COLO668 (cell line): ENCODE data around the gene TF.

Source experiments
- DNase-seq: peaks from one replicate; lab custom pipeline; 2025; ENCODE audit not compliant: unreplicated experiment; lab: John Stamatoyannopoulos, UW

The TF gene

GRCh38 chr3:133746712-133747066, 496 bp downstream of the TF start:
- DNase-seq: no peak

- no peak for DNase-seq
Measured at GRCh38 chr3:133747373-133747772, 1.2 kb downstream of the TF start.

- DNase-seq: no peak
Measured at GRCh38 chr3:133747907-133748639, 1.9 kb downstream of the TF start.

DNA sequence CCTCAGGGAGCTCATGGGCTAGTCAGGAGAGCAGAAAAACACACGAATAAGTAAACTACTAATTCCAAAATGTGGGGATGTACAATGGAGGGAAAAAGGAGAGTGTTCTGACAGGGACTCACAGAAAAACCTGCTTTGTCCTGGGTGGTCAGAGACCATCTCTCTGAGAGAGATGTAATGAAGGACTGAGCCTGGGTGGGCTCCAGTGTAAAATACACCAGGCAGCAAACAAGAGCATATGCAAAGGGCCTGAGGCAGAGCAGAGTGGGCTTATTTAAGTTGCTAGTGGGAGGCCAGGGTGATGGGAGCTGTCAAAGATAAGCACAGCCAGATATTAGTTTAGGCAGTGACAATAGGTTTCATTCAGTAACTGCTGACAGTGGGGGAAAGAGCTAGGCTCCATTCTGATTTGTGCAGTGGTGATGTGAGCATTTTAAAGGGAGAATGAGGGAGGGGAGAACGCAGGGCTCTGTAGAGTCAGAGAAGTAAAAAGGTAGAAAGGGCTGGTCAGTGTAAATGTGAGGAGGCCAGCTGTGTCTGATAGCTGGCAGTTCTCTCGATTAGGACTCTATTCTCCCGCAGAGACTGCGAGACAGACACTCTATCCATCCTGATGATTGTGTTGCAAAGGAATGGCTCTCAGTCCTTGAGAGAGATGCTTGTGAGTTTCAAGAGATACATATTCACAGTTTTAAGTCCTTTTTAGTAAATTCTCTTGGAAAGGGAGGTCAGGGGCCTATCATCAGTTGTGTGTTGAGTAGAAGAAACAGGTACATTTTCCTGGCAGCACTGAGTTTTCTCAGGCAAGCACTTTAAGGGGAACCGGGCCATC, 3.5 kb downstream of the TF start:
- DNase-seq: no peak

DNA sequence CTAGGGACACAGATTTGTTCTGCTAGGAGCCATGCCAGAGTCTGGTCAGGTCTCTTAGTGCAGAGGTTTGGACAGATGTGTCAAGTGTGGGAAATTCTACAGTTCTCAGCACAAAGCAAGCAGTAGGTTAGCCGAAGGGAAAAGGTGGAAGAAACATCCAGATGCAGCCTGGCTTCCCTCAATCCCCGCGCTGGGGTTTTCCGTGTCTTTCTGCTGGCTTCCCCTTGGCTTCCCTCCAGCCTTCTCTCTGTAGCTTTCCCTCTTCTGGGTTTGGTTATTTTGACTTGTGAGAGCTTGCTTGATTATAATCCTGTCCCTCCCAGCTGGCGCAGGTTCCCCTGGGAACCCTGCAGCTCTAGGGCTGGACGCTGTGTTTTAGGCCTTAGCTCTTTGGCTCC, 4.1 kb downstream of the TF start:
- DNase-seq: no peak

DNA sequence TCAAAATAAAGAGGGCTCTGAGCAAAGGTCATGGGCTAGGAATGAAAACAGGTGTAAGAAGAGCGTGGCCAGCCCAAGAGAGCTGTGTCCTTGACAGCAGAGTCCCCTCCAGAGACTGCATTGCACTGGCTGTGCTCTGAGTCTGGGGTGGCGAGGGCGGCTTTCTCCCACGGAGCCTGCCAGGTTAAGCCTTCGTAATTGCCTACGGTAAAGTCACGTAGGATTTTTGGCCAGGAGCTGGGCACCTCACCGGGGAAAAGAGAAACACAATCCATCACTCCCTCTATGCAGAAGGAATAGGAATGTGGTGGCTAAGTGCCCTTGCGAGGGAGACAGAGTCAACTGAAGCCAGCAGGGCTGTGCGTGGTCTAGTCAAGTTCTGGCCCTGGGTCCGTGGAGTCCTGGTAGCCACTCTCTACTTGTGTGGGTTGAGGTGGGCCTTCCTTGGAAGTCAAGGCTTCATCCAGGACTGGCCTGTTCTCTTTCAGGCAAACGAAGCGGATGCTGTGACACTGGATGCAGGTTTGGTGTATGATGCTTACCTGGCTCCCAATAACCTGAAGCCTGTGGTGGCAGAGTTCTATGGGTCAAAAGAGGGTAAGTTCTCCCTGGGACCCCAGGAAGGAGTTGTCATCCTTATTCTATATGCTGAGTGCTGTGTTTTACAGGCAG, 7.0 kb downstream of the TF start:
- DNase-seq: no peak

DNA sequence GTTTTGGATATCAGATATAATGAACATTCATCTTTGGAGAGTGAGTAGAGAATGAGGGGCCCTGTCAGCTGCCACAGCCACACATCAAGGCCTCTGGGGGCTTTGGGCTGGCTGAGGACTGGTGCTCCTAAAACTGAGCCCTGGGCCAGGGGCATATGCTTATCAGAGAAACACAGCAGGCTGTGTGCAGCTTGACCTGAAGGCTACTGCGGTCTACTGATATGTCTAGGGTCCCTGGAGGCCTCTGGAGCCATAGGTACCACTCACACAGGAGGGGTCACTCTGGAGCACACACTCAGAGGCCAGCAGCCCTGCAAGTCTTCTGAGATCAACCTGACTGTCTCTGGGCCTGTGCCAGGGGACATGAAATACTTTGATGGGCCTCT, 7.6 kb downstream of the TF start:
- no peak for DNase-seq

- DNase-seq: no peak
Measured at GRCh38 chr3:133754455-133754854, 8.3 kb downstream of the TF start.

GRCh38 chr3:133754973-133755828, 9.0 kb downstream of the TF start:
- no peak for DNase-seq

DNA sequence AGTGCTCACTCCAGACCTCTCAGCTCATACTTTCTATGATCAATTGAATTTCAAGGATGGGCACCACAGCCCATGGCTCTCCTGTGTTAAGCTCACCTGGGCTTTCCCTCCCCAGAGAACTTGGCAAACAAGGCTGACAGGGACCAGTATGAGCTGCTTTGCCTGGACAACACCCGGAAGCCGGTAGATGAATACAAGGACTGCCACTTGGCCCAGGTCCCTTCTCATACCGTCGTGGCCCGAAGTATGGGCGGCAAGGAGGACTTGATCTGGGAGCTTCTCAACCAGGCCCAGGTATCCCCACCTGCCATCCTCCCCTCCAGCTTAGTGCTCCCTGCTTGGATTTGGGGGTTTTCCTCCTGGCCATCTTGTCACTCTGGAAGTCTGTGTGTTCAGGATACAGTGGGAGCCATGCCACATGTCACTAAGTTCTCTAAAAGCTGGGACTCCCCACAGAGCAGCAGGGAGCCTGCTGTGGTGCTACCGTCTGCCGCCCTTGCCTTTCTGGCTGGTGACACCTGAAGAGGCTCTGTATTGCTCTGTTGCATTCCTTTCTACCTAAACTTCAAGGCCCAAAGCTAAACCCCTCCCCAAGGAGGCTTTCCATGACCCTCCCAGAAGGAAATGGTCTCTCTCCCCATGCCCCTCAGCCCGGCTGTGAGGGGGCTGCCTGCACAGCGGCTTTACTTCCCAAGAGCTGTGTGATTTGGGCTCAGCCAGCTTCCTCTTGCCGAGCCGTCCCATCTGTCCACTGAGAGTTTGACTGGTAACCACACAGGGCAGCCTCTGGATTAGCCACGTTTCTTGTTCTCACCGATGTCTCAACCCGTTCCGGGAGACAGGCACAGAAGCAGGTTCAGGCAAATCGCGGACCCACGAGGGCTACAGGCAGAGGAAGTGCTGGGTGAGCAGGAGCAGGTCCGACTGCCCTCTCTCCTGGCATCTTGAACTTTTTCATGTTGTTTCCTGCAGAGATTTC, 10.8 kb downstream of the TF start:
- no peak for DNase-seq

- no peak for DNase-seq
Measured at GRCh38 chr3:133757701-133758567, 11.7 kb downstream of the TF start.

GRCh38 chr3:133758568-133758928, 12.4 kb downstream of the TF start:
- no peak for DNase-seq

DNA sequence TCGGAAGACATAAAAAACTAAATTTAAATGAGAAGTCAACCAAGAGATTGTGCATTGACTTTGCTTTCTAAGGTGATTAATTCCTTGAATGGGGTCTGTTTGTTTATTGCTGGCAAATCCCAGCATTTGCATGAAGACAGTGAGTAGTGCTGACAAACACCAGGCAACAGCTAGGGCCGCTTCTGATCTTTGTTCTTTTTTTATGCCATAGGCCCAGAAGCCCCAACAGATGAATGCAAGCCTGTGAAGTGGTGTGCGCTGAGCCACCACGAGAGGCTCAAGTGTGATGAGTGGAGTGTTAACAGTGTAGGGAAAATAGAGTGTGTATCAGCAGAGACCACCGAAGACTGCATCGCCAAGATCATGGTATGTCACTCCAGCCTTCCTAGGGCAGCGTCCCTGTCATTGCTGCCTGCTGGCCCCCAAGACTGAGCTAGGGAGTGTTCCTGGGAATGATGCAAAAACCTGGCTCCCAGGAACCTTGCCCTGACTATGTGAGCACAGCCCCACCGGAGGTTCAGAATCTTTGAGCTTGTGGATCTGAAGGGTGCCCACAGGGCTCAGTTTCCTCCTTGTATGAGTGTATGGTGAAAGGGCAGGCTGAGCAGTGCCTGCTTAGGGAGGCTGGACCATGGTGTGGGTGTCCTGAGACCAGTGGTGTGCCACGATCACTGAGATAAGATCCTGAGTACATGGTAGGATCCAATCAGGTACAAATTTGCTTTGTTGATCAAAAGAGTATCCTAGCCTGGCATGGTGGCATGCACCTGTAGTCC, 13.0 kb downstream of the TF start:
- no peak for DNase-seq

DNA sequence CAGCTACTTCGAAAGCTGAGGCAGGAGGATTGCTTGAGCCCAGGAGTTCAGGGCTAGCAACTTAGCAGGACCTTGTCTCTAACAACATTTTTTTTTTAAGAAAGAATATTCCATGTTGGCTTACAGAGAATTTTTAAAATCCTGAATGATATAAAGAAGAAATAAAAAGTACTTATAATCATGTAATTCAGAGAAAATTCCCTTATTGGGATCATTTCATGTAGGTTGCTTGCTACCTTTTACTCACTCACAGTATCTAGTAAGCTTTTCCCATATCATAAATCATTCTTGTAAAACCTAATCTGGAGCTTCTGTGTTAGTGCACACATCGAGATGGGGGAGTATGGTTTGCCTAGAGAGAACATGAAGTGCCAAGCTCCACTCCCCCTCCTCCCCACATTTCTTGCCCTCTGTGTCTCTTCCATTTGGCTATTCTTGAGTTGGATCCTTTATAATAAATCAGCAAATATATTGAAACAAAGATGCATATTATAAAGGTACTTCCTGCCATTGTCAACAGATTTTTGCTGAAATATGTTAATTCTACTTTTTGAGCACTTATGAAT, 13.6 kb downstream of the TF start:
- DNase-seq: no peak

- DNase-seq: no peak
Measured at GRCh38 chr3:133760916-133761315, 14.7 kb downstream of the TF start.

DNA sequence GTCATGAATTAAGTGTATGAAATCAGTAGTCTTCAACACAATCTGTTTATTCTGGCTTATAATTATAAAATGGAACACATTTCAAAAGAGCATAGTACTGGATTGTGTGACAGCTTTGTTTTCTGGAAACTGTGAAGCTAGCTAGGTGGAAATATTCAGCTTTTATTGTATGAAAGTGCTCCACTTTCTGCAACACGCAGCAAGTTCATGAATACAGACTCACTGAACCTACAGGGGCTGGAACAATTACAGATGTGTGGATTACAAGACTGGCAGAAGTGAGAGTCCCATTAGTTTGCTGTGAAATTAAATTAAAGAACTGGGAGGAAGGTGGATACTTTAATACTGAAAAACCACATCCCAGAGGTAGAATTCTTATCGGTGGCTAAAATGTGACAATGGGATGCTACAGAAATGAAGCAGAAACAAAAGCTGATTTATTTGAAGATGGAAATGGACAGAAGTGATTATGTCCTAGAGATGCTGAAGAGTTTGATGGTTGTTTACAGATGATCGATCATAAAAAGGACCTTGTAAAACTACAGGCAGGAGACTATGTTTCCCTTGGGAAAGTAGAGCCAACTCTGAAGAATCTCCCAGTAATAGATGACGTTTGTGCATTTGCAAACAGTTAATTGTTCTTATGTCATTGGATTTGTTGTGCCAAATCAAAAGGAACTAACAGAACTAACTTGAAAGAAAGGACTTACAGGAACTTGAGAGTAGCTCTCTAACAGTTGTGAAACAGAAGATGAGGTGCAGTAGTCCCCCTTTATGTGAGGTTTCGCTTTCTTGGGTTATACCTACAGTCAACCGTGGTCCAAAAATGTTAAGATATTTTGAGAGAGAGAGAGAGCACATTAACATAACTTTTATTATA, 15.7 kb downstream of the TF start:
- no peak for DNase-seq

DNA sequence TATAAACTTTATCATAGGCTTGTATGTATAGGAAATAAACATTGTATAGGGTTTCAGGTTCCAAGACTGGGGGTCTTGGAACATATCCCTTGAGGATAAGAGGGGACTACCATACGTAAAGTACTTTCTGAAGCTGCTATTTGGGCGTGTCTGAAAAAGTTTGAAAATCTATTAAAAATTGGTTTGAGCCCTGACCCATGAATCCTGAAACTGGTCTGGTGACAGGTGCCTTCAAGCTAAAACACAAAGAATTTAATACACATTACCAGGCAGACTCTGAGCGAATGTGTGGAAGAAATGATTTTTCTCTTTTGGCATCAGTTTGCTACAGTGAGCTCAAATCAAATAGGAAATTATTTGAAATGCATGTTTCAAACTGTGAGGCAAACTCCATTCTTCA, 16.3 kb downstream of the TF start:
- DNase-seq: no peak
